Ectodermal cell (in vitro differentiated cells): ENCODE measurements around the gene MAPK8IP1.

Experiments
- H3K27ac ChIP-seq: 2 replicates; pipeline ENCODE4 v1.7.0; 2013; ENCODE audit warnings: mild to moderate bottlenecking, low read depth, low read length; ENCODE audit not compliant: insufficient read depth, poor library complexity, severe bottlenecking
- H3K27me3 ChIP-seq: 2 replicates; pipeline ENCODE4 v1.7.0; 2013; ENCODE audit warnings: mild to moderate bottlenecking, low read length; ENCODE audit not compliant: insufficient read depth, control insufficient read depth, poor library complexity, severe bottlenecking
- H3K36me3 ChIP-seq: one replicate; pipeline ENCODE4 v1.7.0; 2013; ENCODE audit warnings: low read length; ENCODE audit not compliant: control insufficient read depth, insufficient read depth
- H3K4me1 ChIP-seq: one replicate; pipeline ENCODE4 v1.7.0; 2013; ENCODE audit warnings: low read length; ENCODE audit not compliant: control insufficient read depth, insufficient read depth
- H3K4me3 ChIP-seq: 2 replicates; pipeline ENCODE4 v1.7.0; 2013; ENCODE audit warnings: low read depth, low read length, control low read depth; ENCODE audit not compliant: insufficient read depth
- H3K9me3 ChIP-seq: 2 replicates; pipeline ENCODE4 v1.7.0; 2013; ENCODE audit warnings: mild to moderate bottlenecking, low read length, moderate library complexity; ENCODE audit not compliant: control insufficient read depth
- WGBS, 2 experiments: methylation state at CpG; one replicate each; pipeline ENCODE4 v1.1.7; 2013; ENCODE audit warnings: missing lambda C conversion rate in 2 of 2; 5-methylcytosine and 5-hydroxymethylcytosine counted together

Gene MAPK8IP1

GRCh38 chr11:45933131-45933831 is 47.8 kb downstream of the MAPK8IP1 start:
- Histone ChIP-seq H3K9me3 (no peaks in the 10 kb centered on the region), H3K4me1 (no peaks in the 10 kb centered on the region), H3K36me3 (peaks cover 31% of the 10 kb centered on the region), H3K27me3 (no peaks in the 10 kb centered on the region), H3K4me3 (no peak overlapping the region), H3K27ac (no peak overlapping the region)
- 92 to 93% methylated on average over 13 to 15 of the region's 15 CpGs for WGBS, 2 experiments

GRCh38 chr11:45933846-45934579 is 48.6 kb downstream of the MAPK8IP1 start:
- Histone ChIP-seq H3K36me3 (peaks cover 31% of the 10 kb centered on the region), H3K4me3 (no peak overlapping the region), H3K4me1 (no peaks in the 10 kb centered on the region), H3K27ac (no peak overlapping the region), H3K9me3 (no peaks in the 10 kb centered on the region), H3K27me3 (no peaks in the 10 kb centered on the region)
- 95% methylated on average over 21 of the region's 21 CpGs for WGBS, 2 experiments

- Histone ChIP-seq H3K36me3 (peaks cover 31% of the 10 kb centered on the region), H3K9me3 (no peaks in the 10 kb centered on the region)
- 95% methylated on average over 12 of the region's 12 CpGs for WGBS, 2 experiments
Observed at GRCh38 chr11:45934580-45935318, 49.3 kb downstream of the MAPK8IP1 start.

GRCh38 chr11:45935349-45936064 is 50.1 kb downstream of the MAPK8IP1 start:
- peaks cover 31% of the 10 kb centered on the region for H3K36me3 ChIP-seq
- 92 to 97% methylated on average over 8 of the region's 8 CpGs for WGBS, 2 experiments
- no peak overlapping the region for H3K27ac ChIP-seq

More at GRCh38 chr11:45934580-45935318, 49.3 kb downstream of the MAPK8IP1 start:
- no peak overlapping the region for H3K27ac ChIP-seq
- no peaks in the 10 kb centered on the region for H3K4me1 ChIP-seq
- H3K27me3 ChIP-seq: no peaks in the 10 kb centered on the region
- no peak overlapping the region for H3K4me3 ChIP-seq

GRCh38 chr11:45936511-45937054 is 51.1 kb downstream of the MAPK8IP1 start:
- no peak overlapping the region for H3K27ac ChIP-seq
- H3K9me3 ChIP-seq: no peaks in the 10 kb centered on the region
- H3K4me1 ChIP-seq: no peaks in the 10 kb centered on the region
- 92 to 96% methylated on average over 4 of the region's 4 CpGs for WGBS, 2 experiments
- H3K36me3 ChIP-seq: peaks cover 31% of the 10 kb centered on the region
- H3K4me3 ChIP-seq: no peak overlapping the region
- no peaks in the 10 kb centered on the region for H3K27me3 ChIP-seq

More at GRCh38 chr11:45935349-45936064, 50.1 kb downstream of the MAPK8IP1 start:
- Histone ChIP-seq H3K27me3 (no peaks in the 10 kb centered on the region), H3K9me3 (no peaks in the 10 kb centered on the region), H3K4me3 (no peak overlapping the region), H3K4me1 (no peaks in the 10 kb centered on the region)

GRCh38 chr11:45937916-45938315 is 52.5 kb downstream of the MAPK8IP1 start:
- Histone ChIP-seq H3K27ac (no peak overlapping the region), H3K4me1 (no peaks in the 10 kb centered on the region), H3K9me3 (no peaks in the 10 kb centered on the region), H3K36me3 (peaks cover 31% of the 10 kb centered on the region), H3K27me3 (no peaks in the 10 kb centered on the region), H3K4me3 (no peak overlapping the region)
- WGBS, 2 experiments: 88% methylated on average over 10 of the region's 10 CpGs

- Histone ChIP-seq H3K4me3 (no peak overlapping the region), H3K4me1 (no peaks in the 10 kb centered on the region), H3K9me3 (no peaks in the 10 kb centered on the region), H3K36me3 (peaks cover 15% of the 10 kb centered on the region), H3K27me3 (no peaks in the 10 kb centered on the region), H3K27ac (no peak overlapping the region)
- 82 to 97% methylated on average over 2 of the region's 2 CpGs for WGBS, 2 experiments
Observed at GRCh38 chr11:45939836-45940235, 54.4 kb downstream of the MAPK8IP1 start.

- Histone ChIP-seq H3K9me3 (no peaks in the 10 kb centered on the region), H3K27ac (no peak overlapping the region), H3K4me3 (no peak overlapping the region), H3K36me3 (peaks cover 16% of the 10 kb centered on the region), H3K27me3 (no peaks in the 10 kb centered on the region), H3K4me1 (no peaks in the 10 kb centered on the region)
- 92 to 99% methylated on average over 4 of the region's 4 CpGs for WGBS, 2 experiments
Observed at GRCh38 chr11:45941285-45941684, 55.8 kb downstream of the MAPK8IP1 start.

- Histone ChIP-seq H3K4me3 (no peak overlapping the region), H3K27me3 (no peaks in the 10 kb centered on the region), H3K36me3 (peaks cover 12% of the 10 kb centered on the region), H3K27ac (no peak overlapping the region), H3K4me1 (no peaks in the 10 kb centered on the region), H3K9me3 (no peaks in the 10 kb centered on the region)
- 94 to 96% methylated on average over 4 of the region's 4 CpGs for WGBS, 2 experiments
Observed at GRCh38 chr11:45942381-45942780, 56.9 kb downstream of the MAPK8IP1 start.
